MM.1S (cell line): ENCODE results near the gene ADCY2.

Source experiments
- DNase-seq: peaks from one replicate; pipeline ENCODE4 v3.0.0-alpha.2; 2015
- H2AFZ ChIP-seq: fragments of 300-600 bp; sonication (generic); 2 replicates; pipeline ENCODE4 v1.6.0; 2016; ENCODE audit warnings: antibody characterized with exemption, low read length
- H3F3A ChIP-seq: fragments of 300-600 bp; sonication (generic); 2 replicates; pipeline ENCODE4 v1.6.1; 2016; ENCODE audit warnings: mild to moderate bottlenecking, antibody characterized with exemption, low read length, moderate library complexity, mixed read lengths; ENCODE audit not compliant: insufficient read depth
- H3K27ac ChIP-seq: fragments of 300-600 bp; sonication (generic); 2 replicates; pipeline ENCODE4 v1.5.1; 2016; ENCODE audit warnings: mild to moderate bottlenecking, low read length
- H3K27me3 ChIP-seq: fragments of 300-600 bp; sonication (generic); replicated peaks from 2 replicates; pipeline ENCODE4 v1.6.0; 2016; ENCODE audit warnings: low read length; ENCODE audit not compliant: insufficient read depth
- H3K36me3 ChIP-seq: fragments of 300-600 bp; sonication (generic); replicated peaks from 2 replicates; pipeline ENCODE4 v1.6.1; 2016; ENCODE audit warnings: mild to moderate bottlenecking, low read length, mixed read lengths; ENCODE audit not compliant: insufficient read depth
- H3K4me1 ChIP-seq: fragments of 300-600 bp; sonication (generic); 2 replicates; pipeline ENCODE4 v1.6.1; 2016; ENCODE audit warnings: low read length, mixed read lengths
- H3K4me2 ChIP-seq: fragments of 300-600 bp; sonication (generic); 2 replicates; pipeline ENCODE4 v1.6.0; 2016; ENCODE audit warnings: low read depth, low read length
- H3K4me3 ChIP-seq: fragments of 300-600 bp; sonication (generic); 2 replicates; pipeline ENCODE4 v1.5.1; 2016; ENCODE audit warnings: low read length, mixed read lengths
- H3K79me2 ChIP-seq: fragments of 300-600 bp; sonication (generic); 2 replicates; pipeline ENCODE4 v1.6.1; 2016; ENCODE audit warnings: mixed run types, low read length, mixed read lengths
- H3K9ac ChIP-seq: fragments of 300-600 bp; sonication (generic); 2 replicates; pipeline ENCODE4 v1.6.1; 2016; ENCODE audit warnings: low read length, mixed read lengths
- H3K9me2 ChIP-seq: fragments of 300-600 bp; sonication (generic); replicated peaks from 2 replicates; pipeline ENCODE4 v1.6.1; 2016; ENCODE audit warnings: mild to moderate bottlenecking, low read length, mixed read lengths; ENCODE audit not compliant: insufficient read depth
- H3K9me3 ChIP-seq: fragments of 300-600 bp; sonication (generic); replicated peaks from 2 replicates; pipeline ENCODE4 v1.6.1; 2016; ENCODE audit warnings: mild to moderate bottlenecking, low read length, mixed read lengths; ENCODE audit not compliant: insufficient read depth
- H4K20me1 ChIP-seq: fragments of 300-600 bp; sonication (generic); 2 replicates; pipeline ENCODE4 v1.6.1; 2016; ENCODE audit warnings: mild to moderate bottlenecking, low read length, moderate library complexity, mixed read lengths; ENCODE audit not compliant: insufficient read depth
- CTCF ChIP-seq: fragments of 300-600 bp; sonication (generic); IDR thresholded peaks from 2 replicates; pipeline ENCODE4 v1.5.1; 2016; ENCODE audit warnings: antibody characterized with exemption, low read length, mixed read lengths
- EZH2 ChIP-seq: fragments of 300-600 bp; sonication (generic); optimal IDR thresholded peaks from 2 replicates; pipeline ENCODE3; 2017; ENCODE audit warnings: low read depth, mild to moderate bottlenecking, antibody characterized with exemption, low read length, mixed read lengths
- EZH2phosphoT487 ChIP-seq: fragments of 300-600 bp; sonication (generic); IDR thresholded peaks from 2 replicates; pipeline ENCODE4 v1.6.1; 2018; ENCODE audit warnings: antibody characterized with exemption, low read length

Gene ADCY2

GRCh38 chr5:7394889-7395431 lies 978 bp upstream of the ADCY2 start:
- Histone ChIP-seq H3K9me2 (no peaks in the 10 kb centered on the region), H3K9ac (no peak overlapping the region), H3K4me2 (no peak overlapping the region), H3K27ac (no peak overlapping the region), H3K36me3 (no peaks in the 10 kb centered on the region), H3K9me3 (no peaks in the 10 kb centered on the region), H3K4me1 (peaks cover 20% of the 10 kb centered on the region), H3K27me3 (no peaks in the 10 kb centered on the region), H3K79me2 (no peaks in the 10 kb centered on the region), H2AFZ (no peak overlapping the region), H4K20me1 (no peaks in the 10 kb centered on the region), H3F3A (no peaks in the 10 kb centered on the region), H3K4me3 (no peak overlapping the region)
- TF ChIP-seq EZH2phosphoT487, result no peak
- TF ChIP-seq EZH2, result no peak
- no peak for TF ChIP-seq CTCF
- no peak for DNase-seq

DNA sequence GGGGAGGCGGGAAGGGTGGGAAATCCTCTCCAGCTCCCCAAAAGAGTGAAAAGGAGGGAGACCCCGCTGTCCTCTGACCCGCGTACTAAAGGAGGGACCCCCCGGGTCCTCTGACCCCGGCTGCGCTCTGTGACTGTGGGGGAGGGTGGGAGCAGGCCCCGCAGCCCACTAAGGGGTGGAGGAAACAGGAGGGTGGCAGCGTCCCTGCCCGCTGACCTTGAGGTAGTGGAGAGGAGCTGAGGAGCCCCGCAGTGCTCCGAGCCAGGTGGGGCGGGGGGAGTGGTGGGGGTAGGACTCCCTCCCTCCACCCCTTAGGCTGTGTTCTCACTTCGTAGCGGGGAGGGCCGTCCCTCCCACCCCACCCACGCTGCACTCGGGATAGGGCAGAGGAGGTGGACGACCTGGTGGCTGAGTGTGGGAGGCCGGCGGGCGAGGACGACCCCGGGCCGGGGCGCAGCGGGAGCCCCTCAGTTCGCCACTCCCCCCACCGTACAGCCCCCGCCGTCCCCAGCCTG lies 449 bp upstream of the ADCY2 start:
- no peak for TF ChIP-seq EZH2
- TF ChIP-seq EZH2phosphoT487, result no peak
- no peak for TF ChIP-seq CTCF
- Histone ChIP-seq H3K79me2 (no peaks in the 10 kb centered on the region), H3K9ac (no peak overlapping the region), H3K27ac (no peak overlapping the region), H3K9me3 (no peaks in the 10 kb centered on the region), H3K36me3 (no peaks in the 10 kb centered on the region), H3K4me1 (peaks cover 20% of the 10 kb centered on the region), H3K9me2 (no peaks in the 10 kb centered on the region), H3F3A (no peaks in the 10 kb centered on the region), H3K27me3 (no peaks in the 10 kb centered on the region), H2AFZ (no peak overlapping the region), H4K20me1 (no peaks in the 10 kb centered on the region), H3K4me3 (no peak overlapping the region), H3K4me2 (no peak overlapping the region)
- DNase-seq, result no peak

DNA sequence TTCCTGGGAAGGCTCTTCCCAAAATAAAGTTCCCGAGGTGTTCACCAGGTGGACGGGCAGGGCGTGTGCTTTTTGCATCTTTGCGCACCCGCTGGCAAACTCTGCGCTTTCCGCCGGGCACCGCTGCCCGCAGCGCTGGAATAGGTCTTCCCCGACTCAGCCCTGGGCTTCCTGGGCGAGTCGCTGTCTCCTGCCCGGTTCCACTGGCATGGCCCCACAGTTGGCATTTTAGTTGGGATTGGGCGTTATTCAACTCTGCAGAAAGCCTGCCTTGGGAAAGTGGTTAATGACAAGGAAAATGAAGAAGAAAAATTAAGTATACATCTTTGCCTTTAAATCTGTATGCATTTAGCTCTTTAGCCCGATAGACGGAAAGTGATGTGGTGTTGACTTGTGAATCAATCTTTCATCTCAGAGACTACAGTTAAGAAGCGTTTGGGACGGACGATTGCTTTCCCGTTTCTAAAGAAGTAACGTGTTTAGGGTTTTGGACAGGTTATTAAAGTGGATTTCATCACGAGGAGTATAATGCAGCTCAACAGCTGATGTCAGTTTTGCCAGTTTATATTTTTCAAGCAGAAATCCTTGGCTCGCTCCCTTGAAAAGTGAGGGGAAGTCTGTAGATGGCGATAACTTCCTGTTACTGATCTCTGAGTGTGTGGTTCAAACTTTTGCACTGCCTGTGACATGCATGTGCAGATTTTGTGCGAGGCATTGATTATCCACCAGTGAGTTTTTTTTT lies 946 bp downstream of the ADCY2 start:
- Histone ChIP-seq H3K9me3 (no peaks in the 10 kb centered on the region), H3K4me1 (peaks cover 20% of the 10 kb centered on the region), H3K4me3 (peak overlapping the region; percentile 42; the same call in 1 of the 2 replicates), H3K79me2 (no peaks in the 10 kb centered on the region), H2AFZ (no peak overlapping the region), H3K9ac (no peak overlapping the region), H4K20me1 (no peaks in the 10 kb centered on the region), H3K36me3 (no peaks in the 10 kb centered on the region), H3F3A (no peaks in the 10 kb centered on the region), H3K27me3 (no peaks in the 10 kb centered on the region), H3K9me2 (no peaks in the 10 kb centered on the region), H3K4me2 (peak overlapping the region; percentile 50), H3K27ac (no peak overlapping the region)
- TF ChIP-seq EZH2phosphoT487 (no peak), CTCF (0 out of 2 replicates have a peak, but pooled peaks have one; percentile 5), EZH2 (no peak)
- DNase-seq, result no peak
